HG02798 (cell line): ENCODE results near the gene SDK2.

Source experiments
- ATAC-seq: cut with Tn5 transposase; IDR thresholded peaks from one replicate; pipeline ENCODE4 v1.9.1; 2021; ENCODE audit warnings: mild to moderate bottlenecking; ENCODE audit not compliant: unreplicated experiment, poor library complexity

Gene SDK2

GRCh38 chr17:73545109-73546032 is 98.9 kb downstream of the SDK2 start:
- no peak for ATAC-seq

GRCh38 chr17:73544333-73544732 is 99.9 kb downstream of the SDK2 start:
- no peak for ATAC-seq

GRCh38 chr17:73542323-73542722 is 101.9 kb downstream of the SDK2 start:
- ATAC-seq = no peak

- ATAC-seq = no peak
Measured at GRCh38 chr17:73541561-73541981, 102.7 kb downstream of the SDK2 start.

- ATAC-seq = no peak
Measured at GRCh38 chr17:73541111-73541510, 103.1 kb downstream of the SDK2 start.

GRCh38 chr17:73539166-73539565 is 105.1 kb downstream of the SDK2 start:
- ATAC-seq = no peak

- no peak for ATAC-seq
Measured at GRCh38 chr17:73538445-73538844, 105.8 kb downstream of the SDK2 start.

GRCh38 chr17:73536700-73537605 is 107.3 kb downstream of the SDK2 start:
- ATAC-seq = no peak

GRCh38 chr17:73535746-73536145 is 108.5 kb downstream of the SDK2 start:
- no peak for ATAC-seq

- ATAC-seq = no peak
Measured at GRCh38 chr17:73534209-73534909, 109.9 kb downstream of the SDK2 start.

GRCh38 chr17:73533781-73534180 is 110.5 kb downstream of the SDK2 start:
- ATAC-seq = no peak

GRCh38 chr17:73533127-73533526 is 111.1 kb downstream of the SDK2 start:
- ATAC-seq = no peak

GRCh38 chr17:73532421-73532901 is 111.8 kb downstream of the SDK2 start:
- ATAC-seq = no peak

GRCh38 chr17:73531158-73531557 is 113.1 kb downstream of the SDK2 start:
- ATAC-seq = no peak

GRCh38 chr17:73528679-73529078 is 115.6 kb downstream of the SDK2 start:
- no peak for ATAC-seq

GRCh38 chr17:73526952-73527351 is 117.3 kb downstream of the SDK2 start:
- ATAC-seq = no peak

GRCh38 chr17:73524941-73525679 is 119.1 kb downstream of the SDK2 start:
- ATAC-seq = no peak

GRCh38 chr17:73522696-73523095 is 121.5 kb downstream of the SDK2 start:
- ATAC-seq = no peak

- no peak for ATAC-seq
Measured at GRCh38 chr17:73522107-73522506, 122.1 kb downstream of the SDK2 start.

GRCh38 chr17:73521376-73521775 is 122.9 kb downstream of the SDK2 start:
- ATAC-seq = no peak
